ENCODE measurements around the gene NUDT2.

NUDT2 gene

GRCh38 chr9:34383904-34384303, 54.5 kb downstream of the NUDT2 start:
- in situ Hi-C loops (cut with HindIII; ENCODE audit: low sequenced_read_pairs): no loop called here

GRCh38 chr9:34384368-34385165, 55.2 kb downstream of the NUDT2 start:
- in situ Hi-C loops (cut with HindIII; ENCODE audit: low sequenced_read_pairs): no loop called here

- in situ Hi-C loops (cut with HindIII; ENCODE audit: low sequenced_read_pairs): no loop called here
Observed at GRCh38 chr9:34385561-34386230, 56.3 kb downstream of the NUDT2 start.

GRCh38 chr9:34386656-34387055, 57.3 kb downstream of the NUDT2 start:
- in situ Hi-C loops (cut with HindIII; ENCODE audit: low sequenced_read_pairs): no loop called here

GRCh38 chr9:34387239-34387638, 57.9 kb downstream of the NUDT2 start:
- in situ Hi-C loops (cut with HindIII; ENCODE audit: low sequenced_read_pairs): no loop called here

GRCh38 chr9:34392511-34392910, 63.1 kb downstream of the NUDT2 start:
- in situ Hi-C loops (cut with HindIII; ENCODE audit: low sequenced_read_pairs): no loop called here

Data from endothelial cell of hepatic sinusoid (primary cell).